Measurements from ENCODE around the gene HS6ST1. TPM values are rescaled to one million over a fixed set of nuclear protein-coding genes. Genes with fewer than 3 reads are reported as not detected.

The HS6ST1 gene
- total and polyA plus RNA-seq, 4 experiments from 2014 or later = 1.2 to 13.3 (median 8.4) TPM

GRCh38 chr2:128330583-128330982, 11.9 kb upstream of the HS6ST1 start:
- H3K27ac Mint-ChIP-seq = no peak overlapping the region

DNA sequence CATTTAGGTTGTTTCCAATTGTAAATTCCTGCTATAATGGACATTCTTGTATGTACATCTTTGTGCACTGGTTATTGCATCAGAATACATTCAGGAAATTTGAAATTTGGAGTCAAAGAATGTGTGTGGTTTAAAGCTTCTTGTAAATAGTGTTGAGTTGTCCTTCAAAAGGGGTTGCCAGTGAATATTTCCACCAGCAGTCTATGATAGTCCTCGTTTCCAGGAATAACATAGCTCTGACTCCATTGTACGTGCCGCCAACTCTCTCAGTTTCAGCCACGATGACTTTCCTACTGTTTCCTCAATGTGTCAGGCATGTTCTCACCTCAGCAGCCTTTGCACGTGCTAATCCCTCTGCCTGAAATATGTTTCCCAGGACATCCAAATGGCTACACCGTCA, 10.9 kb upstream of the HS6ST1 start:
- no peaks in the 10 kb centered on the region for H3K4me1 ChIP-seq (ENCODE audit: insufficient read depth, low read length)
- no peaks in the 10 kb centered on the region for H3K36me3 ChIP-seq (ENCODE audit: insufficient read depth, low read length)
- H3K9me3 Mint-ChIP-seq = peaks cover 0 to 26% (median 21%) of the 10 kb centered on the region in 8 donors
- no peak overlapping the region for H3K27ac Mint-ChIP-seq
- H3K9me3 ChIP-seq (ENCODE audit: control insufficient read depth in 1 of 2, low read length in 2 of 2) = peaks cover 0 to 9% of the 10 kb centered on the region in 2 donors
- DNase-seq = no peak
- H3K27me3 ChIP-seq (ENCODE audit: insufficient read depth, low read length) = no peaks in the 10 kb centered on the region
- no peak overlapping the region for H3K4me3 Mint-ChIP-seq
- intact Hi-C loops (cut with micrococcal nuclease) = loop anchor here (10.0 kb wide), 1 partner anchor 235 kb away; the partner anchor contains the start of gene UGGT1
- H3K4me1 Mint-ChIP-seq = no peaks in the 10 kb centered on the region
- no peak overlapping the region for H3K27ac ChIP-seq (ENCODE audit: low read depth, low read length)
- H3K36me3 Mint-ChIP-seq = peaks cover 4 to 8% of the 10 kb centered on the region in 2 donors
- H3K27me3 Mint-ChIP-seq = peaks cover 7 to 19% of the 10 kb centered on the region in 2 donors
- ChIA-PET POLR2A (ENCODE audit: partially characterized antibody) (no interaction called here), CTCF (ENCODE audit: partially characterized antibody) (no interaction called here)
- no peak overlapping the region for H3K4me3 ChIP-seq (ENCODE audit: low read length in 2 of 2)

More at GRCh38 chr2:128330583-128330982, 11.9 kb upstream of the HS6ST1 start:
- DNase-seq = no peak
- H3K27me3 ChIP-seq (ENCODE audit: insufficient read depth, low read length) = no peaks in the 10 kb centered on the region
- intact Hi-C loops (cut with micrococcal nuclease) = no loop called here
- POLR2A ChIA-PET (ENCODE audit: partially characterized antibody) = no interaction called here
- Mint-ChIP-seq H3K4me3 (no peak overlapping the region), H3K27me3 (peaks cover 7 to 19% of the 10 kb centered on the region in 2 donors), H3K9me3 (peaks cover 0 to 26% (median 21%) of the 10 kb centered on the region in 8 donors), H3K4me1 (no peaks in the 10 kb centered on the region), H3K36me3 (peaks cover 4 to 8% of the 10 kb centered on the region in 2 donors)
- no peak overlapping the region for H3K4me3 ChIP-seq (ENCODE audit: low read length in 2 of 2)
- H3K9me3 ChIP-seq (ENCODE audit: control insufficient read depth in 1 of 2, low read length in 2 of 2) = peaks cover 0 to 9% of the 10 kb centered on the region in 2 donors
- no peak overlapping the region for H3K27ac ChIP-seq (ENCODE audit: low read depth, low read length)
- CTCF ChIA-PET (ENCODE audit: partially characterized antibody) = no interaction called here
- no peaks in the 10 kb centered on the region for H3K4me1 ChIP-seq (ENCODE audit: insufficient read depth, low read length)
- H3K36me3 ChIP-seq (ENCODE audit: insufficient read depth, low read length) = no peaks in the 10 kb centered on the region

- Mint-ChIP-seq H3K27ac (no peak overlapping the region), H3K36me3 (peaks cover 3 to 8% of the 10 kb centered on the region in 2 donors), H3K4me1 (no peaks in the 10 kb centered on the region), H3K9me3 (peaks cover 0 to 13% (median 11%) of the 10 kb centered on the region in 8 donors), H3K4me3 (no peak overlapping the region), H3K27me3 (peaks cover 4 to 13% of the 10 kb centered on the region in 2 donors)
- no peak for DNase-seq
- no peaks in the 10 kb centered on the region for H3K36me3 ChIP-seq (ENCODE audit: insufficient read depth, low read length)
- H3K27me3 ChIP-seq (ENCODE audit: insufficient read depth, low read length) = no peaks in the 10 kb centered on the region
- H3K4me1 ChIP-seq (ENCODE audit: insufficient read depth, low read length) = no peaks in the 10 kb centered on the region
- CTCF ChIA-PET (ENCODE audit: partially characterized antibody) = no interaction called here
- peaks cover 0 to 6% of the 10 kb centered on the region in 2 donors for H3K9me3 ChIP-seq (ENCODE audit: control insufficient read depth in 1 of 2, low read length in 2 of 2)
- intact Hi-C loops (cut with micrococcal nuclease) = loop anchor here (10.0 kb wide), 1 partner anchor 233 kb away; the partner anchor contains the start of gene UGGT1
- no peak overlapping the region for H3K4me3 ChIP-seq (ENCODE audit: low read length in 2 of 2)
- no peak overlapping the region for H3K27ac ChIP-seq (ENCODE audit: low read depth, low read length)
- POLR2A ChIA-PET (ENCODE audit: partially characterized antibody) = no interaction called here
Measured at GRCh38 chr2:128327180-128327964, 8.7 kb upstream of the HS6ST1 start.

- no peaks in the 10 kb centered on the region for H3K36me3 Mint-ChIP-seq
- no peak overlapping the region for H3K4me3 ChIP-seq (ENCODE audit: low read length in 2 of 2)
- no peaks in the 10 kb centered on the region for H3K36me3 ChIP-seq (ENCODE audit: insufficient read depth, low read length)
- peaks cover 0 to 4% of the 10 kb centered on the region in 2 donors for H3K27me3 Mint-ChIP-seq
- no peak overlapping the region for H3K4me3 Mint-ChIP-seq
- peaks cover 0 to 2% (median 2%) of the 10 kb centered on the region in 8 donors for H3K9me3 Mint-ChIP-seq
- no peak for DNase-seq
- H3K4me1 Mint-ChIP-seq = peaks cover 3 to 5% (median 4%) of the 10 kb centered on the region in 4 donors
- H3K27ac ChIP-seq (ENCODE audit: low read depth, low read length) = no peak overlapping the region
- H3K27ac Mint-ChIP-seq = no peak overlapping the region
- ChIA-PET CTCF (ENCODE audit: partially characterized antibody) (no interaction called here), POLR2A (ENCODE audit: partially characterized antibody) (no interaction called here)
- no peaks in the 10 kb centered on the region for H3K9me3 ChIP-seq (ENCODE audit: control insufficient read depth in 1 of 2, low read length in 2 of 2)
- H3K27me3 ChIP-seq (ENCODE audit: insufficient read depth, low read length) = no peaks in the 10 kb centered on the region
- intact Hi-C loops (cut with micrococcal nuclease) = loop anchor here (10.0 kb wide), 1 partner anchor 232 kb away; the partner anchor contains the start of gene UGGT1
- peaks cover 4% of the 10 kb centered on the region for H3K4me1 ChIP-seq (ENCODE audit: insufficient read depth, low read length)
Measured at GRCh38 chr2:128326346-128326745, 7.7 kb upstream of the HS6ST1 start.

DNA sequence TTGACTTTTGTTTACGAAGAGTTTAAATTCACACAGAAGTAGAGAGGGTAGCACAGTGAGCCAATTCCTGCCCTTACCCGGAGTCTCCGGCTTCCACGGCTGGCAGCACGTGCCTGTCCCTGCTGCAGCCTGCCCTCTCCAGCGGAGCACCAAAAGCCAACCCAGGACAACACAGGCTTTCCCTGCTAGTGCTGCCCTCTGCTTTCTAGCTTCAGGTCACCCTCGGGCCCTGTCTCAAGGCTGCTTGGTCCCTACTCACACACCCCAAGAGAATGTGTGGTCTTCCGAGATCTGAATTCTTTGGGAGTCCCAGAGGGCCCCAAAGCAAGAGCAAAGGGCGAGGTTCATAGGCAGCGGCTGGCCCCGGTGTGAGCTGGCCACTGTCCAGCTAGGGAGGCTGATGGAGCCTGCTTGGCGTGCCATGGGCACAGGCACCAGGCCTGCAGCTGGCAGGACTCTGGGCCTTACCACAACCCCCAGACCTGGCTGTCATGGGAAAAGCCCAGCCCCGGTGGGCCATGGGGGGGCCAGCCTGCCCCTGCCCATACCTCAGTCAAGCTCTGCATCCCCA, 7.0 kb upstream of the HS6ST1 start:
- H3K4me3 Mint-ChIP-seq = no peak overlapping the region
- no peaks in the 10 kb centered on the region for H3K36me3 Mint-ChIP-seq
- Histone ChIP-seq H3K27me3 (ENCODE audit: insufficient read depth, low read length) (no peaks in the 10 kb centered on the region), H3K4me1 (ENCODE audit: insufficient read depth, low read length) (peaks cover 7% of the 10 kb centered on the region), H3K4me3 (ENCODE audit: low read length in 2 of 2) (no peak overlapping the region), H3K27ac (ENCODE audit: low read depth, low read length) (no peak overlapping the region), H3K36me3 (ENCODE audit: insufficient read depth, low read length) (no peaks in the 10 kb centered on the region), H3K9me3 (ENCODE audit: control insufficient read depth in 1 of 2, low read length in 2 of 2) (no peaks in the 10 kb centered on the region)
- POLR2A ChIA-PET (ENCODE audit: partially characterized antibody) = no interaction called here
- peaks cover 6 to 11% (median 7%) of the 10 kb centered on the region in 4 donors for H3K4me1 Mint-ChIP-seq
- H3K9me3 Mint-ChIP-seq = no peaks in the 10 kb centered on the region
- H3K27me3 Mint-ChIP-seq = peaks cover 0 to 4% of the 10 kb centered on the region in 2 donors
- DNase-seq = no peak
- intact Hi-C loops (cut with micrococcal nuclease) = loop anchor here (10.0 kb wide), 1 partner anchor 231 kb away; the partner anchor contains the start of gene UGGT1
- no peak overlapping the region for H3K27ac Mint-ChIP-seq
- CTCF ChIA-PET (ENCODE audit: partially characterized antibody) = no interaction called here

- DNase-seq = no peak
- Mint-ChIP-seq H3K36me3 (no peaks in the 10 kb centered on the region), H3K9me3 (no peaks in the 10 kb centered on the region), H3K4me1 (peaks cover 6 to 15% (median 10%) of the 10 kb centered on the region in 4 donors), H3K4me3 (peak overlapping the region in 2 of 8 donors; percentile 17), H3K27me3 (peaks cover 0 to 3% of the 10 kb centered on the region in 2 donors), H3K27ac (no peak overlapping the region)
- Histone ChIP-seq H3K36me3 (ENCODE audit: insufficient read depth, low read length) (no peaks in the 10 kb centered on the region), H3K4me3 (ENCODE audit: low read length in 2 of 2) (no peak overlapping the region), H3K9me3 (ENCODE audit: control insufficient read depth in 1 of 2, low read length in 2 of 2) (no peaks in the 10 kb centered on the region), H3K27me3 (ENCODE audit: insufficient read depth, low read length) (no peaks in the 10 kb centered on the region), H3K4me1 (ENCODE audit: insufficient read depth, low read length) (peaks cover 7% of the 10 kb centered on the region), H3K27ac (ENCODE audit: low read depth, low read length) (no peak overlapping the region)
- intact Hi-C loops (cut with micrococcal nuclease) = loop anchor here (5.0 to 10.0 kb wide), 2 partner anchors 230 to 1522 kb away; partner anchors contain the start of gene UGGT1
- CTCF ChIA-PET (ENCODE audit: partially characterized antibody) = no interaction called here
- POLR2A ChIA-PET (ENCODE audit: partially characterized antibody) = no interaction called here
Measured at GRCh38 chr2:128324897-128325410, 6.3 kb upstream of the HS6ST1 start.
